Mucosa of descending colon (tissue), 3 donors: Measurements from ENCODE around the gene ACAA1. TPM values are rescaled to one million over a fixed set of nuclear protein-coding genes. Genes with fewer than 3 reads are reported as not detected.
"Not testable (repeated sequence)": the region's sequence is repeated elsewhere in the genome, so short reads cannot be mapped to it uniquely, and the experiment has no call there.

Experiments used
- ATAC-seq: fragments of 200-7000 bp; cut with Tn5 transposase; one replicate; pipeline ENCODE4 v1.9.1; 2020; ENCODE audit warnings: mild to moderate bottlenecking, moderate library complexity
- DNase-seq, 3 donors: peaks; one replicate each; pipeline ENCODE4 v3.0.0-alpha.2; 2020
- H3K36me3 ChIP-seq: fragments of 200-600 bp; one replicate; pipeline ENCODE4 v1.8.0; 2021; ENCODE audit warnings: low read depth, mild to moderate bottlenecking
- H3K4me1 ChIP-seq: fragments of 200-600 bp; one replicate; pipeline ENCODE4 v1.8.0; 2021; ENCODE audit warnings: low read depth, mild to moderate bottlenecking
- H3K4me3 ChIP-seq: fragments of 200-600 bp; one replicate; pipeline ENCODE4 v1.8.0; 2021; ENCODE audit warnings: mild to moderate bottlenecking
- H3K9me3 ChIP-seq: fragments of 200-600 bp; one replicate; pipeline ENCODE4 v1.8.0; 2021; ENCODE audit warnings: mild to moderate bottlenecking
- CTCF ChIP-seq: fragments of 200-600 bp; IDR thresholded peaks from one replicate; pipeline ENCODE4 v1.8.0; 2022; ENCODE audit warnings: antibody characterized with exemption, mild to moderate bottlenecking
- intact Hi-C, 2 donors: fragments of 100-400 bp; cut with DNase I in 1 of 2; cut with micrococcal nuclease in 1 of 2; formaldehyde crosslinking; loops; one replicate each; pipeline versions ENCODE4 v1.11.0 to v1.11.1; 2022; cut with DNase I, micrococcal nuclease
- total RNA-seq, 3 donors: library from RNA; stranded (reverse); fragmentation: NEBNext Ultra II Directional in 2 of 3; extraction: Animal tissue kit (Norgen Biotek cat#: 25700) in 2 of 3; gene quantifications; one replicate each; pipeline versions ENCODE4 v1.2.1 to v1.2.4, GENCODE V29; 2021 to 2023
- donor health status: DM: no; HTN: no; CAD: no; lungs with moderate emphysema.
- donor health status: DM: no; HTN: no; CAD: no.
- donor health status: DM: no; HTN: yes; CAD: no.

Gene ACAA1
- total RNA-seq, 3 donors from 2014 or later, result 102 to 201 (median 138) TPM

- TF ChIP-seq CTCF, result no peak
- Histone ChIP-seq H3K9me3 (no peaks in the 10 kb centered on the region), H3K36me3 (no peaks in the 10 kb centered on the region), H3K4me3 (peak overlapping the region; percentile 84), H3K4me1 (peaks cover 9% of the 10 kb centered on the region)
- intact Hi-C loops, result no loop called here
- ATAC-seq, result no peak
- DNase-seq, result no peak
These were observed 27.7 kb upstream of the ACAA1 start for GRCh38 chr3:38164643-38164951.

GRCh38 chr3:38163841-38164642, 27.1 kb upstream of the ACAA1 start:
- TF ChIP-seq CTCF, result no peak
- Histone ChIP-seq H3K9me3 (no peaks in the 10 kb centered on the region), H3K36me3 (no peaks in the 10 kb centered on the region), H3K4me3 (peak overlapping the region; percentile 84), H3K4me1 (peaks cover 9% of the 10 kb centered on the region)
- intact Hi-C loops, result no loop called here
- ATAC-seq (no peak), DNase-seq (peak; percentile 59 to 70 (median 66))

- Histone ChIP-seq H3K36me3 (no peaks in the 10 kb centered on the region), H3K4me1 (peaks cover 9% of the 10 kb centered on the region), H3K9me3 (no peaks in the 10 kb centered on the region), H3K4me3 (no peak overlapping the region)
- DNase-seq (no peak), ATAC-seq (no peak)
- intact Hi-C loops, result no loop called here
- TF ChIP-seq CTCF, result no peak
These were observed 26.4 kb upstream of the ACAA1 start for GRCh38 chr3:38163117-38163840.

DNA sequence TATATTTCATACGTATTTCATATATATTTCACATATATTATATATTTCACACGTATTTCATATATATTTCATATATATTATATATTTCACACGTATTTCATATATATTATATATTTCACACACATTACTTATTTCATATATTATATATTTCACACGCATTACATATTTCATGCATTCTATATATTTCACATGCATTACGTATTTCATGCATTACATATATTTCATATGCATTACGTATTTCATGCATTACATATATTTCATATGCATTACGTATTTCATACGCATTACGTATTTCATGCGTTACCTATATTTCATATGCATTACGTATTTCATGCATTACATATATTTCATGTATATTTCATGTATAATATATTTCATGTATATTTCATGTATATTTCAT, 23.8 kb upstream of the ACAA1 start:
- intact Hi-C loops, H3K36me3 ChIP-seq: not testable (repeated sequence)

GRCh38 chr3:38158472-38158871, 21.5 kb upstream of the ACAA1 start:
- Histone ChIP-seq H3K4me3 (no peak overlapping the region), H3K4me1 (no peaks in the 10 kb centered on the region), H3K36me3 (no peaks in the 10 kb centered on the region), H3K9me3 (no peaks in the 10 kb centered on the region)
- intact Hi-C loops, result no loop called here
- no peak for TF ChIP-seq CTCF
- ATAC-seq, result no peak
- DNase-seq, result no peak

More for the DNA sequence above, 23.8 kb upstream of the ACAA1 start:
- H3K4me1 ChIP-seq, DNase-seq, ATAC-seq, H3K4me3 ChIP-seq, H3K9me3 ChIP-seq: not testable (repeated sequence)

- intact Hi-C loops, result no loop called here
- no peaks in the 10 kb centered on the region for H3K36me3 ChIP-seq
- DNase-seq (no peak), ATAC-seq (no peak)
- H3K4me1 ChIP-seq, result no peaks in the 10 kb centered on the region
- TF ChIP-seq CTCF, result no peak
- no peaks in the 10 kb centered on the region for H3K9me3 ChIP-seq
- H3K4me3 ChIP-seq, result no peak overlapping the region
These were observed 20.7 kb upstream of the ACAA1 start for GRCh38 chr3:38157595-38157994.
